22Rv1 (cell line): ENCODE measurements around the gene COL18A1.

Experiments used
- ZFX ChIP-seq: fragments of 450-650 bp; IDR thresholded peaks from 2 replicates; pipeline ENCODE4 v1.6.1; 2017; ENCODE audit warnings: antibody characterized with exemption, borderline replicate concordance
- TF ChIP-seq, protein P1 (sequence below): fragments of 450-650 bp; IDR thresholded peaks from 2 replicates; pipeline ENCODE4 v1.5.1; 2017; ENCODE audit warnings: mild to moderate bottlenecking

DNA sequence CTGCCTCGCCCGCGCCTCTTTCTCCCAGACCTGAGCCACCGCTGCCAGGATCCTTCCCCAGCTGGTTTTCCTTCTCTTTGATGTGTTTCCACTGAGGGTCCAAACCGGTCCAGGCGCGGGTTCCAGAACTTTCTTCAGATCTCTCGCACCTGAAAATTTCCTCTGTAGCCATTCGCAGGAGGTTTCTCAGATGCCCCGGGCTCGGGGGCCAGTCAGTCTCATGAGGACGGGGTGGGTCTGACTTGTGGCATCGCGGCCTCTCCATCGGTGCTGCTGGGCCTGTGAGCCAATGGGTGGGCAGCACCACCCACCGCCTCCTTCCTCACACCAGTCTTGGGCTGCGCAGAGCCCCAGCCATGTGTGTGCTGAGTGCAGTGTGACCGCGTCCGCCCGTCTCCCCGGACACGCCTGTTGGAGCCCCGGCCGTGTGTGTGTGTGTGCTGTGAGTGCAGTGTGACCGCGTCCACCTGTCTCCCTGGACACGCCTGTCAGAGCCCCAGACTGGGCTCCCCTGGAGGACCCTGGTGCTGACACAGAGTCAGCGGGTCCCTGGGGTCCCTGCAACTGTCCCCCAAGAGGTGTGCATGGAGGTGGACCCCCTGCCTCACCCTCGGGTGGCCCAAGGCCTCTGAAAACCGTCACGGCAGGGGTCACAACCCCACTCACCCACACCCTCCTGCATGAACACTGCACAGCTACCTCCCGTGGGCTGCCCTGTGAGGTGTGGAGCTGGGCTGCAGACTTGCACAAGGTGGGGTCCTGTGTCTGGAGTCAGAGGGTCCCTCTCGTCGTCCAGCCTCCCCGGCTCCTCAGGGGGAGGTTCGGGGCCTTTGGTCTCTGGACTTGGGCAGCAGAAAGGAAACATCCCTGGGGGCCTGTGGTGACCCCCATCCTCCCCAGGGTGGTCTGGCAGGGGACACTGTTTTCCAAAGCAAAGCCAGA is 20.2 kb downstream of the COL18A1 start:
- TF ChIP-seq, protein P1, sequence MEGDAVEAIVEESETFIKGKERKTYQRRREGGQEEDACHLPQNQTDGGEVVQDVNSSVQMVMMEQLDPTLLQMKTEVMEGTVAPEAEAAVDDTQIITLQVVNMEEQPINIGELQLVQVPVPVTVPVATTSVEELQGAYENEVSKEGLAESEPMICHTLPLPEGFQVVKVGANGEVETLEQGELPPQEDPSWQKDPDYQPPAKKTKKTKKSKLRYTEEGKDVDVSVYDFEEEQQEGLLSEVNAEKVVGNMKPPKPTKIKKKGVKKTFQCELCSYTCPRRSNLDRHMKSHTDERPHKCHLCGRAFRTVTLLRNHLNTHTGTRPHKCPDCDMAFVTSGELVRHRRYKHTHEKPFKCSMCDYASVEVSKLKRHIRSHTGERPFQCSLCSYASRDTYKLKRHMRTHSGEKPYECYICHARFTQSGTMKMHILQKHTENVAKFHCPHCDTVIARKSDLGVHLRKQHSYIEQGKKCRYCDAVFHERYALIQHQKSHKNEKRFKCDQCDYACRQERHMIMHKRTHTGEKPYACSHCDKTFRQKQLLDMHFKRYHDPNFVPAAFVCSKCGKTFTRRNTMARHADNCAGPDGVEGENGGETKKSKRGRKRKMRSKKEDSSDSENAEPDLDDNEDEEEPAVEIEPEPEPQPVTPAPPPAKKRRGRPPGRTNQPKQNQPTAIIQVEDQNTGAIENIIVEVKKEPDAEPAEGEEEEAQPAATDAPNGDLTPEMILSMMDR = no peak
- TF ChIP-seq ZFX = no peak
